DOHH2 (cell line): ENCODE results near the gene PPP2R5B.

Source experiments
- H3F3A ChIP-seq: fragments of 200-600 bp; sonication (generic), shearing (Covaris generic); 2 replicates; pipeline ENCODE4 v1.6.0; 2016; ENCODE audit warnings: antibody characterized with exemption, mild to moderate bottlenecking; ENCODE audit not compliant: control insufficient read depth, insufficient read depth
- H3K27ac ChIP-seq: fragments of 200-600 bp; sonication (generic); 2 replicates; pipeline ENCODE4 v1.5.1; 2014; ENCODE audit warnings: low read depth, mild to moderate bottlenecking, low read length, moderate library complexity
- H3K27me3 ChIP-seq: fragments of 200-600 bp; sonication (generic); 2 replicates; pipeline ENCODE4 v1.6.1; 2014; ENCODE audit warnings: mild to moderate bottlenecking, low read length, mixed read lengths; ENCODE audit not compliant: control insufficient read depth
- H3K36me3 ChIP-seq: fragments of 200-600 bp; sonication (generic); 2 replicates; pipeline ENCODE4 v1.6.1; 2014; ENCODE audit warnings: mild to moderate bottlenecking, low read length, moderate library complexity, mixed read lengths; ENCODE audit not compliant: control insufficient read depth
- H3K4me1 ChIP-seq: fragments of 200-600 bp; sonication (generic); 2 replicates; pipeline ENCODE4 v1.6.1; 2014; ENCODE audit warnings: mild to moderate bottlenecking, low read length, mixed read lengths; ENCODE audit not compliant: control insufficient read depth
- H3K4me2 ChIP-seq: fragments of 200-600 bp; sonication (generic); 2 replicates; pipeline ENCODE4 v1.6.0; 2014; ENCODE audit warnings: mild to moderate bottlenecking, low read length, moderate library complexity
- H3K4me3 ChIP-seq: fragments of 200-600 bp; sonication (generic); 2 replicates; pipeline ENCODE4 v1.5.1; 2014; ENCODE audit warnings: mild to moderate bottlenecking, low read length, mixed read lengths
- H3K79me2 ChIP-seq: fragments of 200-600 bp; sonication (generic); 2 replicates; pipeline ENCODE4 v1.6.1; 2014; ENCODE audit warnings: mild to moderate bottlenecking, low read length, mixed read lengths; ENCODE audit not compliant: control insufficient read depth
- H3K9me2 ChIP-seq: fragments of 200-600 bp; sonication (generic); replicated peaks from 2 replicates; pipeline ENCODE4 v1.6.1; 2014; ENCODE audit warnings: mild to moderate bottlenecking, low read length, mixed read lengths; ENCODE audit not compliant: control insufficient read depth
- H3K9me3 ChIP-seq: fragments of 200-600 bp; sonication (generic); 2 replicates; pipeline ENCODE4 v1.6.1; 2014; ENCODE audit warnings: antibody characterized with exemption, low read length, mixed read lengths; ENCODE audit not compliant: control insufficient read depth, insufficient read depth
- H4K20me1 ChIP-seq: fragments of 200-600 bp; sonication (generic); 2 replicates; pipeline ENCODE4 v1.6.0; 2014; ENCODE audit warnings: low read depth, mild to moderate bottlenecking, antibody characterized with exemption, low read length, moderate library complexity; ENCODE audit not compliant: control insufficient read depth, insufficient read depth
- CTCF ChIP-seq: fragments of 200-600 bp; sonication (generic); IDR thresholded peaks from one replicate; pipeline ENCODE4 v1.5.1; 2014; ENCODE audit warnings: antibody characterized with exemption, mild to moderate bottlenecking, low read depth, low read length; ENCODE audit not compliant: poor library complexity, severe bottlenecking
- EZH2phosphoT487 ChIP-seq: fragments of 200-600 bp; sonication (generic); IDR thresholded peaks from 2 replicates; pipeline ENCODE4 v1.6.1; 2017; ENCODE audit warnings: borderline replicate concordance, mild to moderate bottlenecking, antibody characterized with exemption, low read length, moderate library complexity, mixed read lengths

Gene PPP2R5B

GRCh38 chr11:64881476-64881875, 43.0 kb upstream of the PPP2R5B start:
- Histone ChIP-seq H3K9me2 (no peaks in the 10 kb centered on the region), H3K9me3 (no peaks in the 10 kb centered on the region), H3K79me2 (peaks cover 27% of the 10 kb centered on the region), H3K4me2 (no peak overlapping the region), H3K27me3 (no peaks in the 10 kb centered on the region), H3K36me3 (peaks cover 21% of the 10 kb centered on the region), H3K4me3 (no peak overlapping the region), H4K20me1 (peaks cover 13% of the 10 kb centered on the region; the same call in 1 of the 2 replicates), H3K4me1 (peaks cover 65% of the 10 kb centered on the region), H3F3A (peaks cover 12% of the 10 kb centered on the region), H3K27ac (no peak overlapping the region)
- no peak for TF ChIP-seq CTCF
- TF ChIP-seq EZH2phosphoT487: no peak

GRCh38 chr11:64882243-64882642, 42.2 kb upstream of the PPP2R5B start:
- Histone ChIP-seq H3K27me3 (no peaks in the 10 kb centered on the region), H3K9me2 (no peaks in the 10 kb centered on the region), H3F3A (peaks cover 14% of the 10 kb centered on the region), H3K4me3 (no peak overlapping the region), H4K20me1 (peaks cover 6% of the 10 kb centered on the region; the same call in 1 of the 2 replicates), H3K36me3 (peaks cover 13% of the 10 kb centered on the region), H3K9me3 (no peaks in the 10 kb centered on the region), H3K27ac (0 out of 2 replicates have a peak overlapping the region, but pooled peaks have one; percentile 69), H3K4me1 (peaks cover 66% of the 10 kb centered on the region), H3K4me2 (no peak overlapping the region), H3K79me2 (peaks cover 19% of the 10 kb centered on the region)
- TF ChIP-seq CTCF (no peak), EZH2phosphoT487 (no peak)

GRCh38 chr11:64883575-64883974, 40.9 kb upstream of the PPP2R5B start:
- Histone ChIP-seq H3K36me3 (peaks cover 3% of the 10 kb centered on the region; the same call in 1 of the 2 replicates), H3K4me3 (peak overlapping the region; percentile 11; the same call in 1 of the 2 replicates), H3F3A (peaks cover 16% of the 10 kb centered on the region), H3K79me2 (peaks cover 8% of the 10 kb centered on the region), H3K4me2 (peak overlapping the region; percentile 54), H4K20me1 (no peaks in the 10 kb centered on the region), H3K9me2 (no peaks in the 10 kb centered on the region), H3K27me3 (no peaks in the 10 kb centered on the region), H3K9me3 (no peaks in the 10 kb centered on the region), H3K4me1 (peaks cover 80% of the 10 kb centered on the region), H3K27ac (peak overlapping the region; percentile 69)
- TF ChIP-seq CTCF (no peak), EZH2phosphoT487 (no peak)
